Stimulated activated CD8-positive, alpha-beta memory T cell treated with anti-CD3 and anti-CD28 coated beads, Interleukin-4, amount 100 ng/mL, for 24 hours (primary cell): ENCODE data around the gene HRH2.

Experiments
- DNase-seq: peaks from one replicate; pipeline ENCODE4 v3.0.0-alpha.2; 2020; ENCODE audit warnings: low read depth

The HRH2 gene

DNA sequence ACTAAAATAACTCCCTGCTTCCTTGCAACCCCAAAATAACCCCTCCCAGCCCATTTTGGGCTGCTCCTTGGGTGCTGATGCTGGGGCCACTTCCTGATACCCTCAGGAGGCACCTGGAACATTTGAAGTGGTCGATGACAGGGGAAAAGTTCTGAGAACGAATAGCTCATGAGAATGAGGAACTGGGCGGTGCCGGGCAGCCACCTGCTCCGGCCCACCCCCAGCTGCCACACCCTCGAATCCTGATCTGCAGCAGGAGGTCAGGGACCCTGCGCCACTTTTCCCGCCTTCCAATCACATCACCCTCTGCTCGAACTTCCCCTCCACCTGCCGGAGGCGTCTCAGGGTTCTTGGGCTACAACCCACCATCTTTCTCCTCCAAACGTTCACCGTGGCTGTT, 19.7 kb downstream of the HRH2 start:
- no peak for DNase-seq

DNA sequence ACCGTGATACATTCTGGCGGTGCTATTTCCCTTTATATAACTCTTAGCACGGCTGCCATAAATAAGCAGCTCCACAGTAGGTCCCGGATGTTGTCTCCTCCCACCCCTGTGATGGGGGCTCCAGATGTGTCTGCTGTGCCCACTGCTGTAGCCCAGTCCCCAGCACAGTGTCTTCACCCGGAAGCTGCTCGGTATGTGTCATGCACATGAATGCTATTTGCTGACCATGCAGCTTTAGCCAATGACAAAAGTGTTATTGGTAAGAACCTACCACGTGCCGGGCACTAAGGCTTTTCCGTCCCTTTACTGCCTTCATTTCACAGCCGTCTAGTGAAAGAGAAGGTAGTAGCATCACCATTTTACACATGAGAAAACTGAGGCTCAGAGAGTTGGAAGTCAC, 20.2 kb downstream of the HRH2 start:
- no peak for DNase-seq

DNA sequence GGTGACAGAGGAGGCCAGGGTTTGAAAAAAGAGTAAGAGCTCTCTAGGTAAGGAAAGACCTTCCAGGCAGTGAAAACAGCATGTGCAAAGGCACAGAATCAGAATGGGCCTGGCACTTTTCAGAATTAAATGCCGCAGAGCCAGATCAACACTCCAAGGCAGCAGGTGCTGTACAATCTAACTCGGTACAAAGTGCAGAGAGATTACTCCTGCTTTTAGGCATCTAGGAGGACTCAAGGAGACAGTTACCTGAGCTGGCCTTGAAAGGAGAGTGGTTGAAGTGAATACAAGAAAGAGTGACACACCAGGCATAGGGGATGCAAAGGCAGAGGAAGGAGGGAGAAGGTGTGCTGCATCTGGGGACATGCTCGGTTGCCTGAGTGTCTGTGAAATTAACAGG, 21.5 kb downstream of the HRH2 start:
- DNase-seq = no peak

DNA sequence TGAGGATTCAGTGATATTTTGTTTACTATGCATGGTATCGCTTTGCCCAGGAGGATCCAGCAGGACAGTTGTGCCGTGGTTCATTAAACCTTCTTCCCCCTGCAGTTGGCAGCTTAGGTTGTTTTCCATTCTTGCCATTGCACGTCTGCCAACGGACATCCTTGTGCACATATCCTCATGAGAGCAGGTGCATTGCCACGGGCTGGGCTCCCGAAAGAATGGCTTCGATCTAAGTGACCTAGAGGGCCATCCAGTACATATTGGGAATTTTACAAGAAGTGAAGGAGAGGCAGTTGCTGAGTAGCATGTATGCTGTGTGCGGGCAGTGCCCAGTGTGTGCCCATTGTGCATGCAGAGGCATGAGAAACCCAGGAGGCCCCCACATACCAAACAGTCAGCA, 22.1 kb downstream of the HRH2 start:
- no peak for DNase-seq

DNA sequence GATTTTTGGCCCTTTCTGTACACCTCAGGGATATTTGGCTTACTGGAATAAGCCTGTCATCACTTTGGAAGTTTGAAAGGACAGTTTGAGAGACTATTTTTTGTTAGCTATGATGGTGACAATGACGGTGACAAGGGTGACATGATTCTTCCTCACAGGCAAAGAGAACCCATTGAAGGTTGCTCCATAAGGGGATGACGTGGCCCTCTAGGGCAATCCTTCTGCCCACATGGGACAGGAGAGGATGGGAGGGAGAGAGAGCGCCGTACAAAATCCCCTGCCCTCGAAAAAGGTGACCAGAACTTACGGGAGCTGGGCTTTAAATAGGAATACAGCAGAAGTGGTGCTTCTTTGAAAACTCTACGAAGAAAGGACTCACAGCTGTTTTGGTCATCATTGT, 22.6 kb downstream of the HRH2 start:
- no peak for DNase-seq

DNA sequence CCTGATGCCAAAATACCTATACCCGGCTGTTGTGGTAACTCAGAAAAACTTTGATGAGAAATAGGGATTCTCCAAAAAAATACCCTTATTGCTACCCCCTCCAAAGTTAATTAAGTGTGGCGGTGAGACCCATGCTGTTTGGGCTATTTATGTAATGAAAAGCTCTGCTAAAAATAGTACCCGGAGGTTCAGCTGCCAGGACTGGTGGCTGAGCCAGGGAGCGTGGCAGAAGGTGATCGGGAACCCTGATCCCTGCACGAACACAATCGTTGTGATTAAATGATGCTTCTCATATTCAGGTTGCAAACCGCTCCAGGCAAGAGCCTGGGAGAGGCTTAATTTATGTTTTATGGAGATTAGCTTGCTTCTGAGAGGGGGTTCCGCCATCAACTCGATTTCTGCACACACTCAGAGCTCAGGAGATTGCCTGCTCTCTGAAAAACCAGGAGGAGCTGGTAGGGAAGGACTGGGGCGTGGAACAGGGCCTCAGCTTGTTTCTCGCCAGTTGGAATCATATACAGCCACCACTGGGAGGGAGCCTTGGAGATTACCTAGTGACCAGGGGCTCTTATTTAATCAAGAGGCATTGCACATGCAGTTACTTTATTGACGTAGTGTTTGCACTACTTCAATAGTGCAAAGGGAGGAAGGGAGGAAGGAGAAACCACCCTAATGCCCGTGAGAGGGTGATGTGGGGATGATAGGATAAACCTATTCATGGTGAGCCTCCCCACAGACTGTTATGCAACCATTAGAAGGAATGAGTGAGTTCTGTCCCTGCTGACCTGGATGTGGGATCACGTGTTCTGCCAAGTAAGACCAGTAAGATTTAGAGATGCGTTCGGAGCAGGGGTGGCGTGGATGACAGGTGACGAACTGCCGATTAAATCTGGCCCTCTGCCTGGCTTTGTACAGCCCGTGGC, 23.4 kb downstream of the HRH2 start:
- DNase-seq = no peak

DNA sequence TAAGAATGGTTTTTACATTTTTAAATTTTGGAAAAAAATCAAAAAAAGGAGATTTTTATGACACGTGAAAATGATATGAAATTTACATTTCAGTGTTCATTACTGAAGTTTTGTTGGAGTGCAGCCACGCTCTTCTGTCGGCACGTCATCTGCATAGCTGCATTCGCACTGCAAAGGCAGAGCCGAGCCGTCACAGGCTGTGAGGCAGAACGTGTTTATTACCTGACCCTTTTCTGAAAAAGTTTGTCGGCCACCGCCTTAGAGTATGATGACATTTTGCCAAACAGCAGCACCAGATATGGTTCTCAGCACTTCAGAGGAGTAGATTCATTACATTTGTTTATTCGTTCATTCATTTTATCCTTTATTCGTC, 24.1 kb downstream of the HRH2 start:
- no peak for DNase-seq

DNA sequence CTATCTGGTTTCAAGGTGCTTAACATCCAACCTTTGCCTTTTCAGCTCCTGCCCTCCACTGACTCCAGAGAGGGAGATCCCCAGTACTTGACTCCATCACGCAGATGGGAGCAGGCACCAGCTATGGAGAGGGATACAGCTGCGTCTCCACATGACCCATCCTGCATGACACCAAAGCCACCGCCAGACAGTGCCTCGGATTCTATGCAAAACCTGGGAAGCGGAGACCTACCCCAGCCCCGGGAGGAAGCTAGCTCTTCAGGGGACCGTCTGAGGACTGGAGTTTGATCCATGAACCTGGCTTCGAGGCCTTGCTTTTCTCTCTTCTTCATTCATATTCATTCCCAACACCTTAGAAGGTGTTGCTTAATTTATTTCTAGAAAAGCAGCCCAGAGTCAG, 24.8 kb downstream of the HRH2 start:
- no peak for DNase-seq

DNA sequence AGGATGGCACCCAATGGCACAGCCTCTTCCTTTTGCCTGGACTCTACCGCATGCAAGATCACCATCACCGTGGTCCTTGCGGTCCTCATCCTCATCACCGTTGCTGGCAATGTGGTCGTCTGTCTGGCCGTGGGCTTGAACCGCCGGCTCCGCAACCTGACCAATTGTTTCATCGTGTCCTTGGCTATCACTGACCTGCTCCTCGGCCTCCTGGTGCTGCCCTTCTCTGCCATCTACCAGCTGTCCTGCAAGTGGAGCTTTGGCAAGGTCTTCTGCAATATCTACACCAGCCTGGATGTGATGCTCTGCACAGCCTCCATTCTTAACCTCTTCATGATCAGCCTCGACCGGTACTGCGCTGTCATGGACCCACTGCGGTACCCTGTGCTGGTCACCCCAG, 25.4 kb downstream of the HRH2 start:
- no peak for DNase-seq

DNA sequence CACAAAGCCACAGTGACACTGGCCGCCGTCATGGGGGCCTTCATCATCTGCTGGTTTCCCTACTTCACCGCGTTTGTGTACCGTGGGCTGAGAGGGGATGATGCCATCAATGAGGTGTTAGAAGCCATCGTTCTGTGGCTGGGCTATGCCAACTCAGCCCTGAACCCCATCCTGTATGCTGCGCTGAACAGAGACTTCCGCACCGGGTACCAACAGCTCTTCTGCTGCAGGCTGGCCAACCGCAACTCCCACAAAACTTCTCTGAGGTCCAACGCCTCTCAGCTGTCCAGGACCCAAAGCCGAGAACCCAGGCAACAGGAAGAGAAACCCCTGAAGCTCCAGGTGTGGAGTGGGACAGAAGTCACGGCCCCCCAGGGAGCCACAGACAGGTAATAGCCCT, 26.1 kb downstream of the HRH2 start:
- DNase-seq = no peak

DNA sequence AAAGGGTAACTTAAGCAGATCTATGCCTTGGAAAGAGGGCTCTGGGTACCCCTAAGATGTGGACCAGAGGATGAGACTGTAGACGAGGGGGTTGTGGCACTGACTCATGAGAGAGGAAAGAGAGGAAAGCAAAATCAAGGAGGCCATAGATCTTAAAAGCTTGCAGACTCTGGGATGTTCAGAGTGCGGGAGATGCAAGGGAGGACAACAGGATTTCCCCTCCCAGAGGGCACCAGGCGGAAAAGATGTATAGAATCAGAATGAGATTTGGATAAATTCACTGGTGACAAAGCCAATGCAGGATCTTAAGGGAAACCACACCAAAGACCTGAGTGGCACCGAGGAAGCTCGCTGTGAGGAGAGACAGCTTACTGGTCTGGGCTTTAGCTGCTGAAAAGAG, 27.1 kb downstream of the HRH2 start:
- DNase-seq = no peak

DNA sequence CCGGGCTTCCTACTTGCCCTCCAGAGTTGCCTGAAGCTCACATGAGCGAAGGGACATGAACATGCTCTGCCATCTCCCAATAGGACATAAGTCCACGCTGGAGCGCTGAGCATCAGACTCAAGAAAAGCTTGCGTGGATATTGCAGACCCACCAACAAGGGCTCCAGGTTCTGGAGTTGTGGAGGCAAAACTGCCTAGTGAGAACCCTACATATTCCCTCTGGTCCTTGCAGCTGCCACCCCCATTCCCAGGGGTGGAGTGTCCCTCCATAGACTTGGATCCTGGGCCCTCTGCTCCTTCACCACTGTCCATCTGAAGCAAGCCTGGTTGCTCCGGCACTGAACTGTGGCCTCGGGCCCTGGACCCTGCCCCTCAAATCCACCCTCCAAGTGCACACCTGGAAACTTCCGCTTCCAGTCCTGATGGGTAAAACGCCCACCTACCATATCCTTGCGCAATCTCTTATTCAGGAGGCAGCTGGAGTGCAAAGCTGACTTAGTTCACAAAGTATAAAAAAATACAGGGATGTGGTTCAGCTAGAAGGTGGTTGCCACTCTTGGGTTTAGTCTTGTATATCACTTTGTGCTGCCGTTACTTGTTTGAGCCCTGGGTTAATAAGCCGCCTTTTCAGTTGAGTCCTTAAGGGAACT, 28.0 kb downstream of the HRH2 start:
- no peak for DNase-seq

DNA sequence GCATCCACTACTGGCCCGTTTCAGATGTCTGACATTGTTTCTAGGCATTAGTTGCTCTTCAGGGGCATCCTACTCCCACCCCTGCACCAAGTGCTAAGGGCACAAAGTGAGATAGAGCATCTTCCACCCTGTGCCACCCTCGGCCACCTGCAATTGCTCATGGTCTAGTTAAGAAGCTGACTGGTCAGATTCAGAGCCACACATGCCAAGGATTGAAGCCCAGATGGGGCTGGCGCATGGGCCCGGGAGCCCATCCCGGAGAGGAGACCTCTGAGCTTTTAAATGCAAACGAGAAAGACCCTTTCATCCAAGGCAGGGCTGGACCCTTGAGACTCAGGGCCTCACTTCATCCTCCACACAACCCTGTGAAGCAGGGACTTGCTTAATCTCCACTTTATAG, 28.5 kb downstream of the HRH2 start:
- DNase-seq = no peak

DNA sequence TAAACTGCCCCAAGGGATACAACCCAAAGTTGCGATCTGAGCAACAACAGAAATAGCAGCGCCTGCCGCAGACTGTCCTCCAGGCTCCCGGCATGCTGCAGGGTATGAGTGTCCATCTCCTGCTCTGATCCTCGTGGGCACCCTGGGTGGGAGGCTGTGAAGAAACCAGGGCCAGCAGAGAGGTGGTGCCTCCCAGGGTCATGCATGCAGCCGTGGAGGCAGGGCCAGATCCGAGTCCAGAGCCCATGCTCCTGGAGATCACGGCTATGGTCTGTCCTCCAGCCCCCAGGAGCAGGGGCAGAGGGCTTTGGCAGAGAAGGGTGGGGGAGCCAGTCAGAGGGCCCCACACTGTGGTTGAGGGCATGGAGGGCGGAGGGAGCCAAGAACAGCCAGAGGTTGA, 29.0 kb downstream of the HRH2 start:
- no peak for DNase-seq

DNA sequence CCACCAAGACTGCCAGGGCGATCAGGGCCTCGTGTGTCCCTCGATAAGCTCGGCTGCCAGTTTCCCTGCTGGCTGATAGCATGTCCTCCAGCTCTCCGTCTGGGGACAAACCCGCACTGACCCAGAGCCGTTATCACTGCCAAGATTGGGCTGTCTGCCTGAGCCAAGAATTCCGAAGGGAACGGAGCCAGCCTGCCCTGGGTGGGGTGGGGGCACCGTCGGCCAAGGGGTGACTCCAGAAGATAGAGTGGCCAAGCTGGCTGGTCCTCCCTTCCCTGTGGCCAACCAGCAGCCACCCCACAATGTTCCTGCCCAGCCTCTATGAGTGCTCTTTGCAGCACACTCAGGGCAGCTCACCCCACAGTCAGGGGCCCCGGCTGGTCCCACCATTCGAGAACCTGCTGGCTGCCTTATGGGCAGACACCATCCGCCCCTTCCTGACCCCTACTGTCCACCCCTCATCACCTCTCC, 29.4 kb downstream of the HRH2 start:
- DNase-seq = no peak

DNA sequence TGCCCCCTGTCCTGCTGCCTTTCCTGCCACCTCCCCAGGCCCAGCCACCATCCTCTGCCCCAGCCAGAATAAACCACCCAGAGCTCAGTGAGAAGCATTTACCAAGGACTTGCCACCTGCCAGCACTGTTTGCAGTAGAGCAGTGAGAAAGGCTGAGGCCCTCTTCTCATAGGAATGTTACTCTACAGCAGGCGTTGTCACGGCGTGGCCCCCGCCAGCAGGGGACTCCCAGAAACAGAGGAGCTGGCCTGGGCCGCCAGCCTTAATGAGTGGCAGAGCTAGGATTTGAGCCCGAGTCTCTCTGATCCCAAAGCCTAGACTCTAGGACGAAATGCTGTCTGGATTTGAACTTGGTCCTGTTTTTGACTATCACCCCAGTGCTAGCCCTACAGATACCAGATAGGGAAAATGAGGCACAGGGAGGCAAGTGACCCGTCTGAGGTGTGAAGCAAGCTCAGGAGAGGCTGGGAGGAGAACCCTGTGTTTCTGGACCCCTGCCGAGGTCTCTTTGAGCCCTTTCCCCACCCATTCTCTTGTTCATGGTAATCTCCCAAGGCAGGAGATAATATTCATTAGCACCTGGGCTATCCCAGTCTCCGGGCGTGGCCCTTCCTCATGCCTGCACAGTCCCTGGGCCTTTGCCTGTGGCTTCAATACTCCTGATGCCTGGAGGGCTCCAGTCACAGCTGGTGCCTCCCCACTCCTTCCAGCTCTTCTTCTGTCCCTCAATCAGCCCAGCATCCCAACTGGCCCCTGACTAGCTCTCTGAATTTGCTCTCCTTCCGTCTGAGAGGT, 30.7 kb downstream of the HRH2 start:
- no peak for DNase-seq

DNA sequence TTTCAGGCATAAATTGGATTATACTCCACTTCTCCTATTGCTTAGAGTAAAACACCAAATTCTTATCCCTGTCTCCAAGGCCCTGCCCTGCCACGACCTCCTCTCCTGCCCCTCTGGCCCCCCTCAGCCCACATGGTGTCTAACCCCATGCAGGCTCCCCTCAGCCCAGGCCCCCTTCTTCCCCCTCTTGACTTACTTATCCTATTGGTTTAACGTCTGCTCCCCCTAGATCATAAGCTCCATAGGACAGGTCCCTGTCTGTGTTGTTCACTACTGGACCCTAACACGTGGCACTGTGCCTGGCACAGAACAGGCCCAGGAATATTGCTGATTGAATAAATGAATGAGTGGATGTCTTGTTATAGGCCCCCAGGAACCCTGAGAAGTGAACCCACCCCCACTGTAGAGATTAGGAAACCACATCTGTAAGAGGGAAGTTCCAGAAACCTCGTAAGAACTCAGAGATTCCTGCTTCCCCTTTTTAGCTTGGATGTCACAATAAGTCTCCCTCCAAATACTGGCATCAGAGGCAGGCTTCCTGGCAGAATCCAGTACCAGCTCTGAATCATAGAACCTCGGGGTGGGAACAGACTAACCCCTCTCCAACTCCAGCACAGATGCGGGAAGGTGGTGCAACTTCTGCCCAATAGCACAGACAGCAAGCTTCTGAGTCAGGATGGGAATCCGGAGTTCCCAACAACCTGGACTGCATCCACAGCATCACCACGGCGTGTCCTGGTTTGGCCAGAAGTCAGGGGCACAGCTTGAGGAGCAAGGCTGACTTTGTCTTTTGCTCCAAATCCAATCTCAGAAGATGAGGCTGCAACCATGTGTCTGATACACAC, 31.5 kb downstream of the HRH2 start:
- no peak for DNase-seq

DNA sequence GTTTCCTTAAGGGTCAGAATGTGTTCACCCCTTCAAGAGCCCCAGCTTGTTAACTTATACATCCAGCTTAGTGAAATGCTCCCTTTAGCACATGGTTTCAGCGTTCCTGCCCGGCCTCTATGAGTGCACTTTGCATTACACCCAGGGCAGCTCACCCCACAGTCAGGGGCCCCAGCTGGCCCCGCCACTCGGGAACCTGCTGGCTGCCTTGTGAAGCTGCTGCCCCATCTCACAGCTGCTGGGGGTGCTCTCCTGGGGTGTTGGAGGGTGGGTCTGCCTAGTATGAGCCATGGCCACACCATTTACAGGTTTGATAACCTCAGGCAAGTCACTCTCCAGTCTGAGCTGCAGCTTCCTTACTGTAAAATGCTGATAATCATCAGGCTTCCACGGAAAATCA, 32.2 kb downstream of the HRH2 start:
- no peak for DNase-seq

DNA sequence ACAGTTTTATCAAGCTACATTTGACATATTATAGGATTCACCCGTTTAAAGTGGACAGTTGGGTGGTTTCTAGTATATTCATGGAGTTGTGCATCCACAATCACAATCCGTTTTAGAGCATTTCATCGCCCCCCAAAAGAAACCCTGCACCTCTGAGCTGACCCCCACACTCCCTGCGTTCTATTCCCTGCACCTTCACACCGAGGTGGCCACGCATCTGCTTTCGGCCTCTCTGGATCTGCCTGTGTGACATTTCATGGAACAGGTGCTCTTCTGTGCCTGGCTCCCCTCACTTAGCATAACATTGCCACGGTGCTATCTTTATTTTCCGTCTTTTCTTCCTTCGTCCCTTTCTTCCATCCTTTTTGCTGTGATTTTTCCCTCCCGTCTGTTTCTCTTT, 32.7 kb downstream of the HRH2 start:
- DNase-seq = no peak

DNA sequence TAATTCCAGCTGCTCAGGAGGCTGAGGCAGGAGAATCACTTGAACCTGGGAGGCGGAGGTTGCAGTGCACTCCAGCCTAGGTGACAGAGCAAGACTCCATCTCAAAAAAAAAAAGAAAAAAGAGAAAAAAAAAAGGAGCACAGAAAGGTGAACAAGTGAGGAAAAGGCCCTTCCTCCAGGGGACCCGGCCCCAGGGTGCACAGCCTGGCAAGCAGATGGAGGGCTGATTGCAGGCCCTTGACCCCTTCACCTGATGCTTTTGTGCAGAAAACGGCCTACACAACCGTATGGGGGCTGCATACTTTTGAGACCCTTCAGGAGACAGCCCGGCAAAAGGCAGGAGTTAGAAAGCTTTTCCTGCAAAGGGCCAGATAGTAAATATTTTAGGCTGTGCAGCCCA, 33.9 kb downstream of the HRH2 start:
- no peak for DNase-seq

DNA sequence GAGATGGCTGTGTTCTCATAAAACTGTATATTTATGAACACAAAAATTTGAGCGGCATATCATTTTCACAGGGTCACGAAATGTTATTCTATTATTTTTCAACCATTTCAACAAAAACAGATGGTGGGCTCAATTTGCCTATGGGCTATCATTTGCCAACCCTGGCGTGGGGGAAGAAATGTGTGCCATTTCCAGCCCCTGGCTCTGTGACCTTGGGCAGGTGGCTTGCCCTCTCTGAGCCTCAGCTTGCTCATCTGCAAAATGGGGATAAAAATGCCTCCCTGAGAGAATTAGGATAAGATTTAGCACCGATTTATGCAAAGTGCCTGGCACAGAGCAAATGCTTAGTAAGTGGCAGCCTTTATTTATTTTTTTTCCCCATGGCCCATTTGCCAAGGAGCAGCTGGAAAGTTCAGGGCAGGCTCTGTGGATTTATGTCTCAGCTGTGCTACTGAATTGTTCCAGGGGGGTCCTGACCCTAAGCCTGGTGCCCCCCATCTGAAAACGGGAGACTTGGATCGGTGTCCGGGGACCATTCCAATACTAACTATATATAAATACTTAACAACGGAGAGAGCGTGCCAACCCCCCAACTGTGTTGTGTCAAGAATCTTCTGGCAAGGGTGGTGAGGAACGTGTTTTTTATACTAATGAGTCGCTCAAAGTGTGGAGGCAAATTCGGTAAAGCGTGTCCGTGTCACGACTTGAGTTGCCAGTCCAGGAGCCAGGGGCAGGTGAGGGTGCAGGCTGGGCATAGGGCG, 34.5 kb downstream of the HRH2 start:
- no peak for DNase-seq
